ENCODE data around the gene VSIR.

GRCh38 chr10:71790749-71791440 lies 17.6 kb upstream of the VSIR start:
- TF ChIP-seq CTCF (IDR thresholded peaks at IDR 0.05) (no peak), POLR2A (IDR thresholded peaks at IDR 0.05) (no peak)
